GM12865 (cell line): ENCODE results near the gene TIMMDC1.

Source experiments
- DNase-seq: peaks from one replicate; pipeline ENCODE4 v3.0.0; 2010; ENCODE audit warnings: low read depth
- H3K4me3 ChIP-seq: 2 replicates; pipeline ENCODE4 v1.5.1; 2011; ENCODE audit warnings: mild to moderate bottlenecking, low read depth, low read length, control low read depth
- TF ChIP-seq, protein P1 (sequence below): IDR thresholded peaks from 2 replicates; pipeline ENCODE4 v1.5.1; 2011; ENCODE audit warnings: low read length, control low read depth, low read depth, inconsistent platforms; ENCODE audit not compliant: insufficient read depth; ENCODE audit errors: missing control alignments

TIMMDC1 gene

GRCh38 chr3:119498186-119499011 is at the start of gene TIMMDC1:
Gene TIMMDC1, plus strand, starts transcription at chr3:119498547. Its CDS starts 187 bp downstream, at chr3:119498734.
- peak; percentile 98 for DNase-seq
- H3K4me3 ChIP-seq, result peak within 1 kb of the TSS; percentile 96
- TF ChIP-seq, protein P1, sequence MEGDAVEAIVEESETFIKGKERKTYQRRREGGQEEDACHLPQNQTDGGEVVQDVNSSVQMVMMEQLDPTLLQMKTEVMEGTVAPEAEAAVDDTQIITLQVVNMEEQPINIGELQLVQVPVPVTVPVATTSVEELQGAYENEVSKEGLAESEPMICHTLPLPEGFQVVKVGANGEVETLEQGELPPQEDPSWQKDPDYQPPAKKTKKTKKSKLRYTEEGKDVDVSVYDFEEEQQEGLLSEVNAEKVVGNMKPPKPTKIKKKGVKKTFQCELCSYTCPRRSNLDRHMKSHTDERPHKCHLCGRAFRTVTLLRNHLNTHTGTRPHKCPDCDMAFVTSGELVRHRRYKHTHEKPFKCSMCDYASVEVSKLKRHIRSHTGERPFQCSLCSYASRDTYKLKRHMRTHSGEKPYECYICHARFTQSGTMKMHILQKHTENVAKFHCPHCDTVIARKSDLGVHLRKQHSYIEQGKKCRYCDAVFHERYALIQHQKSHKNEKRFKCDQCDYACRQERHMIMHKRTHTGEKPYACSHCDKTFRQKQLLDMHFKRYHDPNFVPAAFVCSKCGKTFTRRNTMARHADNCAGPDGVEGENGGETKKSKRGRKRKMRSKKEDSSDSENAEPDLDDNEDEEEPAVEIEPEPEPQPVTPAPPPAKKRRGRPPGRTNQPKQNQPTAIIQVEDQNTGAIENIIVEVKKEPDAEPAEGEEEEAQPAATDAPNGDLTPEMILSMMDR, result no peak

GRCh38 chr3:119453822-119454221 is 44.5 kb upstream of the TIMMDC1 start:
- no peak overlapping the region for H3K4me3 ChIP-seq
- TF ChIP-seq, protein P1, result no peak
- DNase-seq, result no peak

DNA sequence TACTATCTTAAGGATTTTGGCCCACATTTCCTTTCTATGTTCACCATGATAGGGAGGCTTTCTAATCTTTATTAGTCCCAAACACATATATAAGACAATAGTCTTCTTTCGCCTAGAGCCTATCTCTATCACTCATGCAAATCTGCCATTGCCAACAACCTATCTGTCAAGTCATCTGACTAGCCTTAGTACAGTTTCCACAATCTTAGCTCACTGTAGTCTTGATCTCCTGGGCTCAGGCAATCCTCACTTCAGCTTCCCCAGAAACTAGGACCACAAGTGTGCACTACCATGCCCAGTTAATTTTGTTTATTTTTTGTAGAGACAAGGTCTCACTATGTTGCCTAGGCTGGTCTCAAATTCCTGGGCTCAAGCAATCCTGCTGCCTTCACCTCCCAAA is 41.9 kb upstream of the TIMMDC1 start:
- DNase-seq, result no peak
- TF ChIP-seq, protein P1, result no peak
- H3K4me3 ChIP-seq, result no peak overlapping the region

- TF ChIP-seq, protein P1, result no peak
- no peak overlapping the region for H3K4me3 ChIP-seq
- DNase-seq, result no peak
Measured at GRCh38 chr3:119457246-119457645, 41.1 kb upstream of the TIMMDC1 start.

- peak; percentile 99 for DNase-seq
- peak within 1 kb of the TSS; percentile 65 for H3K4me3 ChIP-seq
- TF ChIP-seq, protein P1, result no peak
Measured at GRCh38 chr3:119463171-119464169, 34.9 kb upstream of the TIMMDC1 start, which contains the start of gene TMEM39A. Gene TMEM39A, minus strand, starts transcription at chr3:119463615. Its CDS starts 1,541 bp downstream, at chr3:119462074.

DNA sequence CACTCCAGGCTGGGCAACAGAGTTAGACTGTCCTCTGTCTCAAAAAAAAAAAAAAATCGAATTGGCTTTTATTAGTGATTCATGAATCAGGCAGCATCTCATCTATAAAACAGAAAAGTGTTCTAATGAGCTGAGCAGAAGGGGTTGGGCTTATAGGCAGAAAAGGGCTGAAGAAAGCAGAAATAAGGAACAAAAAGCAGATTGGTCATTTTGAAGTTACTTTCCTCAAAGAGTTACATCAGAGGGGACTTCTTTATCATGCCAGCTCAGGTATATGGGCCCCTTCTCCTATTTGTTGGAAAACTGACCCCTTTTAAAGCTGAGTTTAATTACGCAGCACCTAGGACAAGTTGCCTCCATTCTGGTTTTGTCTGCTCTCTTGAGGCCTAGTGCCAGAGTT is 30.3 kb upstream of the TIMMDC1 start:
- DNase-seq, result no peak
- TF ChIP-seq, protein P1, result no peak
- H3K4me3 ChIP-seq, result peak overlapping the region; percentile 99
